K562 treated with DMSO at 1 percent for 4 hours (cell line): ENCODE data around the gene ACKR1. TPM values are rescaled to one million over a fixed set of nuclear protein-coding genes. Genes with fewer than 3 reads are reported as not detected.

Source experiments
- total RNA-seq: library from RNA; unstranded; fragments of 300-600 nt; gene quantifications from 2 replicates; pipeline ENCODE4 v1.2.3, GENCODE V29; 2022; ENCODE audit not compliant: insufficient read depth

ACKR1 gene
- not detected in 2 replicates for total RNA-seq

GRCh38 chr1:159204161-159205141 lies at the start of gene ACKR1:
TSS of gene ACKR1 (plus strand) at chr1:159204875. CDS start at chr1:159204960, 85 bp downstream.

GRCh38 chr1:159171254-159171687 lies 33.4 kb upstream of the ACKR1 start, which contains the start of gene CADM3:
TSS of gene CADM3 (plus strand) at chr1:159171615. CDS start at chr1:159171766, 151 bp downstream.

Other genes starting within 250 kb of the ACKR1 start
- 5.4 and 14.5 TPM in 2 replicates for gene IFI16, start 195.0 kb upstream of the ACKR1 start, total RNA-seq
- gene AIM2, start 128.1 kb upstream of the ACKR1 start, total RNA-seq, result 0.74 TPM in 1 of 2 replicates, not detected in the other
- not detected in 2 replicates for gene CADM3, start 33.3 kb upstream of the ACKR1 start, total RNA-seq
- gene FCER1A, start 97.5 kb downstream of the ACKR1 start, total RNA-seq, result not detected in 2 replicates
- gene OR10J4, start 227.3 kb downstream of the ACKR1 start, total RNA-seq, result not detected in 2 replicates
- gene OR10J1, start 234.8 kb downstream of the ACKR1 start, total RNA-seq, result not detected in 2 replicates